NCI-H510A (cell line): Measurements from ENCODE around the gene PHC2.

Source experiments
- DNase-seq: peaks from one replicate; lab custom pipeline; 2025; lab: John Stamatoyannopoulos, UW

The PHC2 gene

GRCh38 chr1:33388805-33389771, 41.8 kb downstream of the PHC2 start:
- no peak for DNase-seq

GRCh38 chr1:33387625-33388024, 43.3 kb downstream of the PHC2 start:
- no peak for DNase-seq

GRCh38 chr1:33385251-33385650, 45.6 kb downstream of the PHC2 start:
- DNase-seq = no peak

GRCh38 chr1:33384040-33384812, 46.7 kb downstream of the PHC2 start:
- DNase-seq = no peak

- DNase-seq = no peak
Measured at GRCh38 chr1:33383489-33383888, 47.4 kb downstream of the PHC2 start.

- no peak for DNase-seq
Measured at GRCh38 chr1:33382661-33383415, 48.1 kb downstream of the PHC2 start.

GRCh38 chr1:33381977-33382376, 48.9 kb downstream of the PHC2 start:
- DNase-seq = no peak

- no peak for DNase-seq
Measured at GRCh38 chr1:33380811-33381210, 50.1 kb downstream of the PHC2 start.

GRCh38 chr1:33379631-33380354, 51.1 kb downstream of the PHC2 start:
- no peak for DNase-seq

- no peak for DNase-seq
Measured at GRCh38 chr1:33378976-33379375, 51.9 kb downstream of the PHC2 start.

- DNase-seq = no peak
Measured at GRCh38 chr1:33378524-33378923, 52.4 kb downstream of the PHC2 start.

GRCh38 chr1:33377756-33378155, 53.1 kb downstream of the PHC2 start:
- no peak for DNase-seq

GRCh38 chr1:33377013-33377412, 53.9 kb downstream of the PHC2 start:
- peak; percentile 63 for DNase-seq

GRCh38 chr1:33375316-33375715, 55.6 kb downstream of the PHC2 start:
- DNase-seq = no peak

GRCh38 chr1:33374336-33375105, 56.4 kb downstream of the PHC2 start:
- no peak for DNase-seq

- no peak for DNase-seq
Measured at GRCh38 chr1:33373606-33374005, 57.3 kb downstream of the PHC2 start.

GRCh38 chr1:33372677-33373076, 58.2 kb downstream of the PHC2 start:
- DNase-seq = no peak

GRCh38 chr1:33372162-33372561, 58.7 kb downstream of the PHC2 start:
- DNase-seq = no peak

- DNase-seq = no peak
Measured at GRCh38 chr1:33371334-33371733, 59.6 kb downstream of the PHC2 start.

GRCh38 chr1:33370827-33371226, 60.1 kb downstream of the PHC2 start:
- no peak for DNase-seq

- DNase-seq = no peak
Measured at GRCh38 chr1:33370301-33370700, 60.6 kb downstream of the PHC2 start.
